ENCODE results near the gene ZC3H11A.
"Not testable (repeated sequence)": the region's sequence is repeated elsewhere in the genome, so short reads cannot be mapped to it uniquely, and the experiment has no call there.

ZC3H11A gene

GRCh38 chr1:203789966-203790365 lies 5.5 kb upstream of the ZC3H11A start:
- DNase-seq = no peak

GRCh38 chr1:203791498-203791897 lies 3.9 kb upstream of the ZC3H11A start:
- no peak for DNase-seq

- no peak for DNase-seq
Measured at GRCh38 chr1:203792486-203792885, 2.9 kb upstream of the ZC3H11A start.

DNA sequence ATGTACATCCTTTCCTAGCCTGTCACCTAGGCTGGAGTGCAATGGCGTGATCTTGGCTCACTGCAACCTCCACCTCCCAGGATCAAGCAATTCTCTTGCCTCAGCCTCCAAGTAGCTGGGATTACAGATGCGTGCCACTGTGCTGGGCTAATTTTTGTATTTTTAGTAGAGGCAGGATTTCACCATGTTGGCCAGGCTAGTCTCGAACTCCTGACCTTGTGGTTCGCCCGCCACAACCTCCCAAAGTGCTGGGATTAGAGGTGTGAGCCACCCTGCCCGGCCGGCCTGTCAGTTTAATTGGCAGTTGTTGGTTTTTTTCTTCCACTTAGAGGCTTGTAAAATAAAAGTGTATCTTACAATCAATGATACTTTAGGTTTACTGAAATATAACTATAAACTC lies 1.9 kb upstream of the ZC3H11A start:
- not testable (repeated sequence) for DNase-seq

- DNase-seq = no peak
Measured at GRCh38 chr1:203794764-203795440, 521 bp upstream of the ZC3H11A start.

DNA sequence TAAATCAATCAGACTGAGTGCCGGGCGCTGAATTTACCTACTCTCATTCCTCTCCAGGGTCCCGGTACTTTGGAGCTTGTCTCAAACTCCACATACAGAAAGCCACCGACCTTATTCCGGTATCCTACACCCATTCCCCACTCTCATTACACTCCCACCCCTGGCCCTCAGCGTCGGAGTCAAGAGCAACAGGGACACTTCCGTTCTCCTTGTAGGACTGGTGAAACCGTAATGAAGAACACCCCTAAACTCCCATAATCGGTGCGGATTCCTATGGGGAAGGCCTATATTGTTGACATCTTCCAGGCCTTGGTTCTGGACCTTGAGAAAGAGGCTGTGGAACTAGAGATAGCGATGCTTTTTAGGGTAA lies 798 bp downstream of the ZC3H11A start:
- DNase-seq = no peak

DNA sequence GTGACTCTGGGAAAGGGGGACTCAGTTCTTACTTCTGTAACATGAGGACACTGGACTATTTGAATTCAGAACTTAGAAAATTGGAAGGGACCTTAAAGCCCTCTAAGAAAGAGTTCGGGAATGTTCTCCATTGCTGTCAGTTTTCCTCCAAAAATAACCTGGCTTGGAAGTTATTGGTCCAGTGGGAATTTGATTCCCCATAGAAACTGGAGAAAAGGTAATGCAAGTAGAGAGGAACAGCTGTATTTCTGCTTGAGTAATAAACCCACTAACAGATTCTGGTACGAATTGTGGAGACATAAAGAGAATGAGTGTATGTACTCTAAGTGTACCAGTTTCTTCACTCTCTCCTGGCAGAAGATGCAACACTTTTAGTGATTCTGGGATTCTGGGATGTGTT lies 1.8 kb downstream of the ZC3H11A start:
- no peak for DNase-seq

GRCh38 chr1:203797948-203798655 lies 2.7 kb downstream of the ZC3H11A start:
- DNase-seq = no peak

GRCh38 chr1:203799157-203799556 lies 3.7 kb downstream of the ZC3H11A start:
- no peak for DNase-seq

DNA sequence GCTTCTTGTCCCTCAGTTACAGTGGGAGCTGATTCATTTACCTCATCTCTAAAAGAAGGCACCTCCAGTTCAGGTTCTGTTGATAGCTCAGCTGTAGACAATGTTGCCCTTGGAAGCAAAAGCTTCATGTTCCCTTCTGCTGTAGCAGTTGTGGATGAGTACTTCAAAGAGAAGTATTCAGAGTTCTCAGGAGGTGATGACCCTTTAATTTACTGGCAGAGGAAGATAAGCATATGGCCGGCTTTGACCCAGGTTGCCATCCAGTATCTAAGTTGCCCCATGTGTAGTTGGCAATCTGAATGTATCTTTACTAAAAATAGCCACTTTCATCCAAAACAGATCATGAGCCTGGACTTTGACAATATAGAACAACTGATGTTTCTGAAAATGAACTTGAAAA lies 4.5 kb downstream of the ZC3H11A start:
- DNase-seq = no peak

GRCh38 chr1:203805689-203806088 lies 10.3 kb downstream of the ZC3H11A start:
- no peak for DNase-seq

- DNase-seq = no peak
Measured at GRCh38 chr1:203807196-203807595, 11.8 kb downstream of the ZC3H11A start.

DNA sequence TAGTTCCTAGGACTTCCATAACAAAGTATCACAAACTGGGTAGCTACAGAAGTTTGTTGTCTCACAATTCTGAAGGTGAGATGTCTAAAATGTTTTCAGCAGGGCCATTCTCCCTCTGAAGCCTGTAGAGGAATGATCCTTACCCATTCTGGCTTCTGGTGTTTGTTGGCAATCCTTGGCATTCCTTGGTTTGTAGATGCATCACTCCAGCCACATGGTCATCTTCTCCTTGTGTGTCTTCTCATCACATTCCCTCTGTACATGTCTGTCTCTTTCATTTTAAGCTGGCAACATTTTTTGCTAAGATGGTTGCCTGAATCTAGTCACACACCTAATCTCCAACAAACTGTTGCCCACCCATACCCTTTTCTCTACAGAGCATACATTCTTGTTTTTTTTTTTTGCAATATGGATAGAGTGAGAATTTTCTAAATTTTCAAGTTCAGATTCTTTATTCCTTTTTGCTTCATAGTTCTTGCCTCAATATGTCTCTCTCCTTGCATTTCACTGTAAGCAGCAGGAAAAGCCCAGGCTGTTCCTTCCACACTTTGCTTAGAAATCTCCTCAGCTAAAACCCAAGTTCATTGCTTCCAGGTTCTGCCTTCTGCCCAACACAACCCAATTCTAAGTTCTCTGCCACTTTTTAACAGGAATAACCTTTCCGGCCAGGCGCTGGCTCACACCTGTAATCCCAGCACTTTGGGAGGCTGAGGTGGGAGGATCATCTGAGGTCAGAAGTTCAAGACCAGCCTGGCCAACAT lies 18.3 kb downstream of the ZC3H11A start:
- DNase-seq = no peak

- no peak for DNase-seq
Measured at GRCh38 chr1:203818399-203818798, 23.0 kb downstream of the ZC3H11A start.

GRCh38 chr1:203823306-203823705 lies 27.9 kb downstream of the ZC3H11A start:
- no peak for DNase-seq

- DNase-seq = no peak
Measured at GRCh38 chr1:203826175-203826574, 30.8 kb downstream of the ZC3H11A start.

- DNase-seq = no peak
Measured at GRCh38 chr1:203828002-203828401, 32.6 kb downstream of the ZC3H11A start.

GRCh38 chr1:203828503-203828902 lies 33.1 kb downstream of the ZC3H11A start:
- DNase-seq = no peak

- DNase-seq = not testable (repeated sequence)
Measured at GRCh38 chr1:203829247-203829646, 33.8 kb downstream of the ZC3H11A start.

- DNase-seq = no peak
Measured at GRCh38 chr1:203835476-203835875, 40.1 kb downstream of the ZC3H11A start.

DNA sequence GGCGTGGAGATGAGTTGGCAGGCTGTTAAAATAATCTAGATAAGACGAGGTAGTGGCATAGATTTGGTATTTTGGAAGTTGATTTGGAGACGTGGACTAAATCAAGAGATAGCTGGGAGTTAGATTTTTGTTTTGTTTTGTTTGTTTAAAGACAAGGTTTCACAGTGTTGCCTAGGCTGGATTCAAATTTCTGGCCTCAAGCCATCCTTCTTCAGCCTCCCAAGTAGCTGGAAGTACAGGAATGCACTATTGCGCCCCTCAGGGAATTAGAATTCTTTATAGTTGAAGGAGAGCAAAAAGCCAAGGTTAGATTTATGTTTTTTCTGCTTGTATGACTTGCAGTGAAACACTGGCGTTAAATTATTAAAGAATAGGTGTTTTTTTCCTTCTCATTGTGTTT lies 43.7 kb downstream of the ZC3H11A start:
- no peak for DNase-seq

DNA sequence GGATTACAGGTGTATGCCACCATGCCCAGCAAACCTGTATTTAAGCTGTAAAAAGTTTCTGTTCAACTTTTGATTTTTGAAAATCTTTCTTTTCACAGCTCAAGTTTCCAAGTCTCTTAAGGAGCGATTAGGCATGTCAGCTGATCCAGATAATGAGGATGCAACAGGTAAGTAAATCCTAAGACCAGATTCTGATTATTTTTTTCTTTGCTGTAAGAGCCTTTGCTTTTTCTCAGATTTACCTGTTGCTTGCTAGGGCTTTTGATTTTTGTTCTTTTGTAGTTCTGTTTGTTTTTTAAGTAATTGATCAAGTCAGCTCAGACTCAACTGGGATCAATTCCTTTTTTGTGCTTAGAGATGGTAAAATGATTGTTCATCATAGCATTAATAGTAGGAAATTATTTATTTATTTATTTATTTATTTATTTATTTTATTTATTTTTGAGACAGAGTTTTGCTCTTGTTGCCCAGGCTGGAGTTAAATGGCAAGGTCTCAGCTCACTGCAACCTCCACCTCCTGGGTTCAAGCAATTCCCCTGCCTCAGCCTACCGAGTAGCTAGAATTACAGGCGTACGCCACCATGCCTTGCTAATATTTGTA lies 44.9 kb downstream of the ZC3H11A start:
- DNase-seq = no peak

GRCh38 chr1:203842559-203842876 lies 47.1 kb downstream of the ZC3H11A start:
- DNase-seq = no peak

- DNase-seq = no peak
Measured at GRCh38 chr1:203843435-203843834, 48.0 kb downstream of the ZC3H11A start.

All from NCI-H1694 treated with DMSO at 0.1 percent for 48 hours (cell line).